Measurements from ENCODE around the gene XRCC1.
A peak's percentile ranks its signal among the peaks of the same experiment; 100 is the strongest.
"Not testable (repeated sequence)": the region's sequence is repeated elsewhere in the genome, so short reads cannot be mapped to it uniquely, and the experiment has no call there.

Gene XRCC1

DNA sequence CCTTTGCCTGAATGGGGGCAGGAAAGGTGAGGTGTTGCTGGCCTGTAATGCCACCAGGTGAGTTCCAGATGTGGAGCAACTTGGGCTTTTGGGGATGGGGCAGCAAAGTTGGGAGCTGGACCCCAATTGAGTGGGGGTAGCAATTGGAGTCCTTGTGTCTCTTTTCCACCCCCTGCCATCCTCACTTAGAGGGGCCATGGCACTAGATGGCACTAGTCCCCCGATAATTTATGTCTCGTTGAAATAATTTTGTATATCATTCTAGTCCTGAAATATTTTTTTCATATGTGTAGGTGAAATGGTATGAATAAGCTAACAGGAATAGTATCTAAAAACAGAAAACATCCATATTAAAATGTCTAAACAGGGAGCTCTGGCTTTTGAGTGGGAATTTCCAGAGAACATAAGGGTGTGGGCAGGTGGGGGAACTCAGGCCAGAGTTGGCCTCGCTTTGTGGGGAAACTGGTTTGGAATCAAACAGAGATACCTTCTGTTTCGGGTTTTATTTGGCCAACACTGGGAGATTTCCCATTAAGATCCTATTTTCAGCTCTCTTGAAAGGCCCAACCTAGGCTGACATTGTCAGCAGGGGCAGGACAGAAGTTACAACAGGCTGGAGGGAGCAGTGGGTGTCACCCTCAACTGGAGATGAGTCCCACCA is 24.4 kb upstream of the XRCC1 start:
- DNase-seq (ENCODE audit: low spot score), result no peak

DNA sequence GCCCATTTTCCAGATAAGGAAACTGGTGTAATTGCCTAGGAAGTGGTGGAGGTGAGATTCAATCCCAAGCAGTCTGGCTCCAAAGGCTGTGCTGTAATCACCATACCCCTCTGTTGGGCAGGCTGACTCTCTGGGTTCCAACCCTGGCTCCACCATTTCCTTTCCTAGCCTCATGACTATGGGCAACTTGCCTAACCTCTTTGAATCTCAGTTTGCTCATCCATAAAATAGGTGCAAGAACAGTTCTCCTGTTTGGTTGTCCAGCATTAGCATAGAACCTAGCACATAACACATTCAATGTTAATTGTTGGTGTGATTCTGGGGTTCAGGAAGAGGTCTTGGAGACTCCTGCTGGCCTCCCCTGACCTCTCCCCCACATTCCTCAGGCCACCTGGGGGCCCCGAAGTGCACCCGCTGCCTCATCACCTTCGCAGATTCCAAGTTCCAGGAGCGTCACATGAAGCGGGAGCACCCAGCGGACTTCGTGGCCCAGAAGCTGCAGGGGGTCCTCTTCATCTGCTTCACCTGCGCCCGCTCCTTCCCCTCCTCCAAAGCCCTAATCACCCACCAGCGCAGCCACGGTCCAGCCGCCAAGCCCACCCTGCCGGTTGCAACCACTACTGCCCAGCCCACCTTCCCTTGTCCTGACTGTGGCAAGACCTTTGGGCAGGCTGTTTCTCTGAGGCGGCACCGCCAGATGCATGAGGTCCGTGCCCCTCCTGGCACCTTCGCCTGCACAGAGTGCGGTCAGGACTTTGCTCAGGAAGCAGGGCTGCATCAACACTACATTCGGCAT is 23.3 kb upstream of the XRCC1 start:
- no peak for DNase-seq (ENCODE audit: low spot score)

GRCh38 chr19:43597876-43598275 is 22.5 kb upstream of the XRCC1 start:
- no peak for DNase-seq (ENCODE audit: low spot score)

GRCh38 chr19:43596842-43597461 is 21.6 kb upstream of the XRCC1 start:
- no peak for DNase-seq (ENCODE audit: low spot score)

DNA sequence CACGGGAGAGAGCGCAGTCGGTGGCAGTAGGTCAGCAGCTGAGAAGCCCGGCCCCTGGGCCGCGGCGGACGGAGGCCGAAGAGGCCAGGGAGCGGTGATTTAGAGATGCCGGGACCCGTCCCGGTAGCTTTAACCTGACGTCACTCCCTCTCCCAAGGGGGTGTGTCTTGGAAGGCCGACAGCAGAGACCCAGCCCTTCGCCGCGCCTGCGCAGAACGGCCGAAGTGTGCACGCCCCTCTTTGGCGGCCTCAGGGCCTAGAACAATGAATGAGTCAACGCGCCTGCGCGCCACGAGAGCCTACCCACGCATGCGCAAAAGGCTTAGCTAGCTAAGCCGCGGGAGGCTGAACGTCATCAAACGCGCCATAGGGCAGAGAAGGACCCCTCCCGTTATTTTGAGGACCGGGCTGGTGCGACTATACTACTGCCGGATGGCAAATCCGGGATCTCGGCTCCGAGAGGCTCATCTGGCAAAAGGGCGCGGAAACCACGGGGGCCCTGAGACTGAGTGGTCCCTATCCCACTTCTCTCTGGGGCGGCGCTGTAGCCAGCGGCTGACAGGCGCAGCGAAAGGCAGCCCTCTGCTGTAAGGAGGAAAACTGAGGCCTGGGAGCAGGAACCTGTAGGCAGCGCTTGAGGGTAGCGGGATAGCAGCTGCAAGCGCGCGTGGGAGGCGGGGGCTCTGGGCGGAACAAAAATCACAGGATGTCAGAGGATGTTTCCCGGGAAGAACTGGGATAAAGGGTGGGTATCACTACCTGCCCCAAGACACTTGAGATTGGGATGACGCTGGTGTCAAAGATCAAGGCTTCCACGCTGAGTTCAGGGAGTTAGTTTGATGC is 20.9 kb upstream of the XRCC1 start, which contains the start of the genes IRGQ and ZNF576:
TSS of gene IRGQ (minus strand) at position 136 of the 843 bp plus-strand sequence. CDS start 796 bp downstream, outside the sequence.
TSS of gene ZNF576 (plus strand) at position 597 of the 843 bp plus-strand sequence. CDS start 514 bp downstream, outside the sequence.
- DNase-seq (ENCODE audit: low spot score), result peak; percentile 98

DNA sequence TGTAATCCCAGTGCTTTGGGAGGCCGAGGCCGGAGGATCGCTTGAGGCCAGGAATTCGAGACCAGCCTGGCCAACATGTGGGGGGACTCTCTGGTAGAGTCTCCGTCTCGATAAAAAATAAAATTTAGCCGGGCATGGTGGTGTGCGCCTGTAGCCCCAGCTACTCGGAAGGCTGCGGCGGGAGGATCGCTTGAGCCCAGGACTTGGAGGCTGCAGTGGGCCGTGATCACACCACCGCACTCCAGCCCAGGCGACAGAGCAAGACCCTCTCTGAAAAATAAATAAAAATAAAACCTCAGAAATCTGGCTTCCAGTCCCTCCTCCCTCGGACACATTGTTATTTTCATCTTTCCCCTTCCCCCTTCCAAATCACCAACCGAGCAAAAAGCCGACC is 20.3 kb upstream of the XRCC1 start:
- no peak for DNase-seq (ENCODE audit: low spot score)

GRCh38 chr19:43594710-43595604 is 19.6 kb upstream of the XRCC1 start:
- peak; percentile 63 for DNase-seq (ENCODE audit: low spot score)

DNA sequence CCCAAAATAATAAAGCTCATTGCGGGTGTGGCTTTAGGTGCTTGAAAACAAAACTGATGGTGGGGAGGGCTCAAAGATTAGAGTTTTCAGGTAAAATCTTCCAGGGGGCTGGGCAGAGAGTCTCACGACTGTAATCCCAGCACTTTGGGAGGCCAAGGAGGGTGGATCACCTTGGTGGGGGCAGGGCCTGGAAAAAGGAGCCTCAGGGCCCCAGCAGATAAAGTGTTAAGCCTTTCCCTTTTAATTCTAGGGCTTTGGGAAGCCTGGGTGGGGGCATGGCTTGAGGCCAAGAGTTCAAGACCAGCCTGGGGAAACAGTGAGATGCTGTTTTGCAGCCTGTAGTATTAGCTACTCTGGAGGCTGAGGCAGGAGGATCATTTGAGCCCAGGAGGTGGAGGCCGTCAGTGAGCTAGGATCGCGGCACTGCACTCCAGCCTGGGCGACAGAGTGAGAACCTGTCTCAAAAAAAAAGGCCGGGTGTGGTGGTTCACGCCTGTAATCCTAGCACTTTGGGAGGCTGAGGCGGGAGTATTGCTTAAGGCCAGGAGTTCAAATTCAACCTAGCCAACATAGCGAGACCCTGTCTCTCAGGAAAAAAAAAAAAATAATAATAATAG is 18.9 kb upstream of the XRCC1 start:
- DNase-seq (ENCODE audit: low spot score), result no peak

DNA sequence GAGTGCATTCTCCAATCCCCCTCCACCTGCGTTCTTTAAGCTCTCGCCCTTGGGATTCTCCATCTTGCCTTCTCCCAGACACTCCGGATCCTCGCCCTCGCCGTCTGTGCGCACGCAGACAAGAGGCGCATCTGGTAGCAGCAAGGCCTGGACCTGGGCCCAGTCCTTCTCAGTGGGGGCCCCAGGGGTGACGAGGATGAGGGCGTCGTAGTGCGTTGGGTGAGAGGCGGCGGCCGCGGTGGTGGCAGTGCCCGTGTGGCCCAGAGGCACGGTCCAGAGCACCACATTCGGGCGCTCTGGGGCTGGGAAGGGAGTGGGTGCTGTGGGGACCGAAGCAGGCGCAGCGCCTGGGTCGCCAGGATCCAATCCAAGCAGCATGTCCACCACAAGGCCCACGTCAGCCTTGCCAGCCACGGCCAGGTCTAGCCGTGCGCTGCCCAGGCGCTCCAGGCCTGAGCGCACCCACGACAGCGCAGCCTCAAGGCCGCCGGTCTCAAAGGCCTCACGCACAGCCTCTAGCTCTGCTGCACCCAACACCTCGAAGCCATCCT is 17.5 kb upstream of the XRCC1 start:
- no peak for DNase-seq (ENCODE audit: low spot score)

DNA sequence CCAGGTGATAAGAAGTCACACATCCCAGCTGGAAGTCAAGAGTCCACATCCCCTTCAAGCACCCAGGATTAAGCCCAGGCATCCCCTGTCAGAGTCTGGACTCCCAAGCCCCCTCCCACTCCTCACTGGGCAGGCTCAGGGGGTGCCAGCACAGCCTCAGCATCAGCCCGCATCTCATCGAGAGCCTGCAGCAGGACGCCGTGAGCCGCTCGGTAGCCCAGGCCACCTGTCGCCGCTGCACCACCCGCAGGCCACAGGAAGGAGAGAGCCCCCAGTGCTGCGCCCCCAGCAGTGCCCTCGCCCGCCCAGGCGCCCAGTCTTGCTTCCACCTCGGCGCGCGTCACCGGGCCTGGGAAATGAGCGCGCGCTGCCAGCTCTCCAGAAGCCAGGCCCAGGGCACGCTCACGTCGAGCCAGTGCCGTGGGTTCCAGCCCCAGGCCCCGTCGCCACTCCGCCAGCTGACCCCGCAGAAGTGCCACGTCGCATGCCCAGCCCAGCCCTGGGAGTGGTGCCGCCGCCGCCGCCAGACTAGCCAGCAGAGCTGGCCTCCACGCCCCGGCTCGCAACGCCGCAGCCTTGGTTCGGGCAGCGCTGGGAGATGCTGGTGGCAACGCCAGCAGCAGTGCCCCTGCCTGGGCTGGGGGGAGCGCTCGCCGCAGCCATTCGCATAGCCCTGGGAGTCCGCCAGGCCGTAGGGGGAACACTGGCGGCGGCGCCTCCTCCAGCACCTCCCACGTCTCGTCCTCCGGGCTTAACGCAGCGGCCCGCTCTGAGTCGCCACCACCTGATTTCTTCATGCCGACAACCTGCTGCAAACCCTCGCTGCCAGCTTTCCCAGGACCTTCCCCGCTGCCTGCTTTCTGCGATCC is 16.8 kb upstream of the XRCC1 start:
- no peak for DNase-seq (ENCODE audit: low spot score)

GRCh38 chr19:43589678-43590077 is 14.4 kb upstream of the XRCC1 start:
- peak; percentile 40 for DNase-seq (ENCODE audit: low spot score)

DNA sequence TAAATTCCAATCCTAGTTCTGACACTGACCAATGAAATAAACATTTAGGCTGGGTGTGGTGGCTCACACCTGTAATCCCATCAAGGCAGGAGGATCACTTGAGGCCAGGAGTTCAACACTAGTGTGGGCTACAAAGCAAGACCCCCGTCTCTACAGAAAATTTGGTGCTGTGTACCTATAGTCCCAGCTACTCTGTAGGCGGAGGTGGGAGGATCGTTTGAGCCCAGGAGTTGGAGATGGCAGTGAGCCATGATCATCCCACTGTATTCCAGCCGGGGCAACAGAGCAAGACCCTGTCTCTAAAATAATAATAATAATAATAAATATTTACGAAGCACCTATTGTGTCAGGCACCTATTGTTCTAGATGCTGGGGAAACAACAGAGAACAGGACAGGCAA is 13.9 kb upstream of the XRCC1 start:
- DNase-seq (ENCODE audit: low spot score), result no peak

GRCh38 chr19:43587029-43587428 is 11.7 kb upstream of the XRCC1 start:
- not testable (repeated sequence) for DNase-seq (ENCODE audit: low spot score)

DNA sequence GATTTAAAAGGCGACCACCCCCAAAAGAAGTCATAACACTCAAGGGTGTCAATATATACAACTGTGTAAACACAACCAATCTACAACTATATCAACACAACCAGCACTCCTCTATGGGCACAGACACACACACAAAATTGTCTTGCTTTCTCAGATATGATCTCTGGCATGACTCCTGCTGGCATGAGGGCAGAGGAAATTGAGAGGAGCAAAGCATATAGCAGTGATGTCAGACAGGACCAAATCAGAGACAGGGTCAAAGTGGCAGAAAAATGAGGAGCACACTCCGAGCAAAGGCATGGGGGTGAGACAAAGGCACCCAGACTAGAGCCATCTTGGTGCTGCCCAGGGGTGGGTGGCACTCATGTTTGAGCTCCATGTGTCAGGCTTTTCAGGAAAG is 11.0 kb upstream of the XRCC1 start:
- DNase-seq (ENCODE audit: low spot score), result no peak

DNA sequence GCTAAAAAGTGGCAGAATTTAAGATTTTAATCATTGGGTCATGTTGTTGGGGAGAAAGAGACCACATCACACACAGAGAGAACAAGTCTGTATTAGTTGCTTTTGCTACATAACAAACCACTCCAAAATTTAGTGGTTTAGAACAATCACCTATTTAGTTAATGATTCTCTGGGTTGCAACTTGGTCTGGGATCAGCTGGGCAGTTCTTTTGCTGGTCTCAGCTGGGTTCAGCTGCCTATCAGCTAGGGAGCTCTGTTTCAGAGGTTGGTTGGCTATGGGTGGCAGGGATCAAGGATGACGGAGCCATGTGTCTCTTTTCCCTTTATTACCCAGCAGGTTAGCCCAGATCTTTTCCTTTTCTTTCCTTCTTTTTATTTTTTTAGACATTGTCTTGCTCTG is 9.2 kb upstream of the XRCC1 start:
- no peak for DNase-seq (ENCODE audit: low spot score)

DNA sequence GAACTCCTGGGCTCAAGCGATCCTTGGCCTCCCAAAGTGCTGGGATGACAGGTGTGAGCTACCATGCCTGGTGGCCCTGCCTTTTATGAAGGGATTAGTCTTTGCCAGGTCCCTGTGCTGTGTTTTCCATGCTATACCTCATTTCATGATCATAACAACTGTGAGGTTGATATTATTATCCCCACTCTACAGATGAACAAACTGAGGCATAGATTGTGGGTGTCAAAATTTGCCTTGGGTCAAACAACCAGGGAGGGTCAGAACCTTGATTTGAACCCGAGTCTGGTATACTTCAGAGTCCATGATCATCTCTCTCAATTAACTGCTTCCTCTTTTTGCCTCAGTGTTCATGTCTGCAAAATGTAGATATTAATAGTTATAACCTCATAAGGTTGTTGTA is 7.2 kb upstream of the XRCC1 start:
- no peak for DNase-seq (ENCODE audit: low spot score)

- DNase-seq (ENCODE audit: low spot score), result no peak
Measured at GRCh38 chr19:43581467-43581866, 6.1 kb upstream of the XRCC1 start.

DNA sequence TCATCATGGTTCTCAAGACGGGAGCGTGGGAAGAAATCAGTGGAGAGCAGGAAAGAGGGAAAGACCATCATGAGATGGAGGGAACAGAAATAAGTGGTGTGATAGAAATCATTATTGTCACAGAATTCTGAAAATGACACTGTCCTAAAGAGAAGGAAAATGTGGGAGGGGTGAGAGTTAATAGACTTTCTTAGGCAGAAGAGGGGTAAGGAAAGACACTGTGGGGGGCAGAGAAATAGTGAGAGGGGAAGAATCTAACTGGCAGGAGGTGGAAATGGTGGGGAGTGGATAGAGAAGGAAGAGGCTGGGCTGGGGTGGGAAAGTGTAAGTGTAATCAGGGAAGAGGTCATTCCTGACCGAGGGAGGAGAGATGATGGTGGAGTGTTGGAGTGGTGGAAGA is 3.5 kb upstream of the XRCC1 start:
- no peak for DNase-seq (ENCODE audit: low spot score)

All from germinal center (tissue), 1 donor.